Activated CD4-positive, CD25-positive, alpha-beta regulatory T cell treated with anti-CD3 and anti-CD28 coated beads, Interleukin-2, amount 50 U/mL, for 24 hours (primary cell): ENCODE data around the gene CRAT.
"Not testable (repeated sequence)": the region's sequence is repeated elsewhere in the genome, so short reads cannot be mapped to it uniquely, and the experiment has no call there.

Source experiments
- ATAC-seq, 2 donors: fragments of 150-1000 bp; cut with Tn5 transposase; one replicate each; pipeline ENCODE4 v1.10.0; 2021; ENCODE audit warnings: mild to moderate bottlenecking in 1 of 2, moderate library complexity in 1 of 2

Gene CRAT

GRCh38 chr9:129138476-129139232, 28.1 kb upstream of the CRAT start:
- no peak for ATAC-seq

GRCh38 chr9:129138144-129138462, 27.5 kb upstream of the CRAT start:
- ATAC-seq, result no peak

GRCh38 chr9:129137292-129138143, 26.9 kb upstream of the CRAT start:
- ATAC-seq, result no peak

GRCh38 chr9:129136446-129137035, 25.9 kb upstream of the CRAT start:
- no peak for ATAC-seq

- ATAC-seq, result no peak
Measured at GRCh38 chr9:129135476-129135875, 24.9 kb upstream of the CRAT start.

- no peak for ATAC-seq
Measured at GRCh38 chr9:129133082-129133481, 22.5 kb upstream of the CRAT start.

- ATAC-seq, result peak; percentile 96
Measured at GRCh38 chr9:129131300-129132145, 20.9 kb upstream of the CRAT start.

GRCh38 chr9:129130791-129131190, 20.2 kb upstream of the CRAT start:
- no peak for ATAC-seq

- not testable (repeated sequence) for ATAC-seq
Measured at GRCh38 chr9:129130271-129130670, 19.7 kb upstream of the CRAT start.

GRCh38 chr9:129128689-129129088, 18.1 kb upstream of the CRAT start:
- no peak for ATAC-seq

- ATAC-seq, result no peak
Measured at GRCh38 chr9:129126749-129127618, 16.4 kb upstream of the CRAT start.

GRCh38 chr9:129125478-129125877, 14.9 kb upstream of the CRAT start:
- ATAC-seq, result peak in 1 of 2 donors; percentile 36

GRCh38 chr9:129124506-129125069, 14.0 kb upstream of the CRAT start:
- no peak for ATAC-seq

GRCh38 chr9:129122976-129123375, 12.4 kb upstream of the CRAT start:
- not testable (repeated sequence) for ATAC-seq

- ATAC-seq, result no peak
Measured at GRCh38 chr9:129122133-129122532, 11.5 kb upstream of the CRAT start.

GRCh38 chr9:129121483-129121882, 10.9 kb upstream of the CRAT start:
- ATAC-seq, result no peak

GRCh38 chr9:129118799-129119198, 8.2 kb upstream of the CRAT start:
- ATAC-seq, result no peak

- ATAC-seq, result no peak
Measured at GRCh38 chr9:129113645-129114304, 3.2 kb upstream of the CRAT start.

- not testable (repeated sequence) for ATAC-seq
Measured at GRCh38 chr9:129112526-129112925, 1.9 kb upstream of the CRAT start.

- peak in 1 of 2 donors; percentile 7 for ATAC-seq
Measured at GRCh38 chr9:129111528-129112151, 1.0 kb upstream of the CRAT start.
